BE2C (cell line): ENCODE results near the gene SLC22A14. TPM values are rescaled to one million over a fixed set of nuclear protein-coding genes. Genes with fewer than 3 reads are reported as not detected.
"Not testable (repeated sequence)": the region's sequence is repeated elsewhere in the genome, so short reads cannot be mapped to it uniquely, and the experiment has no call there.

Experiments
- DNase-seq: peaks from one replicate; pipeline ENCODE4 v3.0.0-alpha.2; 2020
- H3K27me3 ChIP-seq: fragments of 250-450 bp; sonication (Bioruptor Pico); 2 replicates; pipeline ENCODE4 v1.5.1; 2020; ENCODE audit warnings: mild to moderate bottlenecking
- H3K36me3 ChIP-seq: fragments of 250-450 bp; sonication (Bioruptor Pico); 2 replicates; pipeline ENCODE4 v1.5.1; 2020; ENCODE audit warnings: mild to moderate bottlenecking
- H3K4me1 ChIP-seq: fragments of 250-450 bp; sonication (Bioruptor Pico); 2 replicates; pipeline ENCODE4 v1.5.1; 2020
- H3K4me3 ChIP-seq: 2 replicates; pipeline ENCODE4 v1.5.1; 2011; ENCODE audit warnings: low read depth, low read length
- H3K9me3 ChIP-seq: fragments of 250-450 bp; sonication (Bioruptor Pico); 2 replicates; pipeline ENCODE4 v1.5.1; 2020
- polyA plus RNA-seq: library from polyadenylated mRNA; unstranded; fragments of >200 nt; gene quantifications from one replicate; pipeline ENCODE4 v1.2.1, GENCODE V29; 2012; ENCODE audit warnings: low read depth, missing spikeins; ENCODE audit not compliant: insufficient read length, insufficient read depth
- TF ChIP-seq, protein P1 (sequence below): IDR thresholded peaks from 2 replicates; pipeline ENCODE4 v1.5.1; 2012; ENCODE audit warnings: mild to moderate bottlenecking, low read depth, low read length

Gene SLC22A14
- not detected for polyA plus RNA-seq

DNA sequence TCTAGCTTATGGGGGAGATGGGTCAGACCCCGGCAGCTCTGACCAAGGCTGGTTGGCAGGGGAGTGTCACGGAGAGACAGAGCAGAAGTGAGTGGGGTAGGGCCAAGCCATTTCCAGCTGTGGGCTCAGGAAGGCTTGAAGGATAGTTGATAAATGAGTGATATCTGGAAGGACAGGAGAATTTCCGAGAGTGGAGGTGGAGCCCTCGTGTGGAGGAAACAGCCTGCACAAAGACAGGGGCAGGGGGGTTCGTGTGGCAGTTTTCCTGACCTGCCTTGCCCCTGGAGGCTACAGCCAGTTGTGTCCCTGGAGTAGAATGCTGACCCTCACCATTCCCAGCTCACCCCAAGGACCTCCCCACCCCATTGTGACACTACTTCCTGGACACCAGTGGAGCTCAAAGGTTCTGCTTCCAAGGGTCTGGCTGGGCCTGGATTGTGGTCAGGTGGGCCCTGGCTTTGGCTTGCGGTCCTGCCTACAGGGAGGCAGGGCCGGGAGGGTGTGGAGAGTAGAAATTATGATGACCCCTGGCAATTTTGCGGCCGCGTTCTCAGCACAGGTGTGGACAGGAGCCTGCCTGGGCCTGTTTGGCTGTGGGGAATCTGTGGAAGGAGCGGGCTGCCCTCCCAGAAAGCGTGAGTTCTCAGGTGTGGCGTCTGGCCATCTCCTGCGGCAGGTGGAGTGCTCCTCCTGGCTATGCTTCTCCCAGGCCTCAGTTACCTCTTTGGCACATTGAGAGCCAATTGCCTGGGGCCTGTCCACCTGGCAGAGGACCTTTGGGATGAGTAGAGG lies at the start of gene SLC22A14:
Gene SLC22A14 (plus strand): TSS at position 400 of the 792 bp plus-strand sequence. CDS start 23,733 bp downstream, outside the sequence.
- DNase-seq = no peak
- no peak within 1 kb of the TSS for H3K4me3 ChIP-seq
- TF ChIP-seq, protein P1, sequence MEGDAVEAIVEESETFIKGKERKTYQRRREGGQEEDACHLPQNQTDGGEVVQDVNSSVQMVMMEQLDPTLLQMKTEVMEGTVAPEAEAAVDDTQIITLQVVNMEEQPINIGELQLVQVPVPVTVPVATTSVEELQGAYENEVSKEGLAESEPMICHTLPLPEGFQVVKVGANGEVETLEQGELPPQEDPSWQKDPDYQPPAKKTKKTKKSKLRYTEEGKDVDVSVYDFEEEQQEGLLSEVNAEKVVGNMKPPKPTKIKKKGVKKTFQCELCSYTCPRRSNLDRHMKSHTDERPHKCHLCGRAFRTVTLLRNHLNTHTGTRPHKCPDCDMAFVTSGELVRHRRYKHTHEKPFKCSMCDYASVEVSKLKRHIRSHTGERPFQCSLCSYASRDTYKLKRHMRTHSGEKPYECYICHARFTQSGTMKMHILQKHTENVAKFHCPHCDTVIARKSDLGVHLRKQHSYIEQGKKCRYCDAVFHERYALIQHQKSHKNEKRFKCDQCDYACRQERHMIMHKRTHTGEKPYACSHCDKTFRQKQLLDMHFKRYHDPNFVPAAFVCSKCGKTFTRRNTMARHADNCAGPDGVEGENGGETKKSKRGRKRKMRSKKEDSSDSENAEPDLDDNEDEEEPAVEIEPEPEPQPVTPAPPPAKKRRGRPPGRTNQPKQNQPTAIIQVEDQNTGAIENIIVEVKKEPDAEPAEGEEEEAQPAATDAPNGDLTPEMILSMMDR = 0 out of 2 replicates have a peak, but pooled peaks have one; percentile 11
- no peaks in the 10 kb centered on the region for H3K9me3 ChIP-seq
- no peaks in the 10 kb centered on the region for H3K36me3 ChIP-seq
- H3K4me1 ChIP-seq = no peaks in the 10 kb centered on the region
- H3K27me3 ChIP-seq = no peaks in the 10 kb centered on the region

- Histone ChIP-seq H3K4me1 (no peaks in the 10 kb centered on the region), H3K4me3 (no peak overlapping the region), H3K36me3 (no peaks in the 10 kb centered on the region), H3K27me3 (no peaks in the 10 kb centered on the region), H3K9me3 (no peaks in the 10 kb centered on the region)
- DNase-seq = no peak
- TF ChIP-seq, protein P1 = no peak
Measured at GRCh38 chr3:38232701-38233100, 49.4 kb upstream of the SLC22A14 start.

DNA sequence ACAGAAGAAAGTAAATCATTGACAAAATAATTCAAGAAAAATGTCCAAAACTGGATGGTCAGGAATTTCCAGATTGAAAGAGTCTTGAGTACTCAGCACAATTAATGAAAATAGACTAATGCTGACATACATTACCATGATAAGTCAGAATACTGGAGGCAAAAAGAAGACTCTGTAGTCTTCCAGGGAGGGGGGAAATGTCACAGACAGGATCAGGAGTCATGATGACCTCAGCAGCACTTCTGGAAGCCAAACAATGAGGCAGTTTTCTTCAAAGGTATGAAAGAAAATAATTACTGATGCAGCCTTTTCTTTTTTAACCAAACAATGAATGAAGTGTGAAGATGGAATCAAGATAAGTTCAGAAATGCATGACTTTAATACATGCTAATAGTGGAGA lies 46.6 kb upstream of the SLC22A14 start:
- DNase-seq = no peak

DNA sequence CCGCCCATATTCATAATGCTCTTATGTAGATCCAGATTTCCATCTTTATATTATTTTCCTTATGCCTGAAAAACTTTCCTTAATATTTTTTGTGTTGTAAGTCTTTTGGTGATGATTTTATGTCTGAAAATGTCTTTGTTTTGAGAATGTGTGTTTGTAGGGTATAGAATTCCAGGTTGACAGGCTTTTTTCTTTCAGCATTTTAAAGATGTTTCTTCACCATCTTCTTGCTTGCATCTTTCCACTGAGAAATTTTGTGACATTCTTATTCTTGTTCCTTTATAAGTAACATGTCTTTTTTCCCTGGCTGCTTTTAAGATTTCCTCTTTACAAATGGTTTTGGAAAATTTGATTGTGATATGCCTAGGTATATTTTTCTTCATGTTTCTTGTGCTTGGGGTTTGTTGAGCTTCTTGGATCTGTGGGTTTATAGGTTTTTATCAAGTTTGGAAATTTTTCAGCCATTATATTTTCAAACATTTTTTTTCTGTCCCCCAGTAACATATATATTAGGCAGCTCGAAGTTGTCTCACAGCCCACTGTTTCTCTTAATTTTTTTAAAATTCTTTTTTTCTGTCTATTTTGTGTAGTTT lies 43.6 kb upstream of the SLC22A14 start:
- TF ChIP-seq, protein P1 = no peak
- Histone ChIP-seq H3K4me3 (no peak overlapping the region), H3K9me3 (no peaks in the 10 kb centered on the region), H3K27me3 (no peaks in the 10 kb centered on the region), H3K4me1 (no peaks in the 10 kb centered on the region), H3K36me3 (no peaks in the 10 kb centered on the region)
- DNase-seq = no peak

More for the DNA sequence above, 46.6 kb upstream of the SLC22A14 start:
- H3K36me3 ChIP-seq = no peaks in the 10 kb centered on the region
- no peaks in the 10 kb centered on the region for H3K9me3 ChIP-seq
- no peak overlapping the region for H3K4me3 ChIP-seq
- TF ChIP-seq, protein P1 = no peak
- H3K4me1 ChIP-seq = no peaks in the 10 kb centered on the region
- H3K27me3 ChIP-seq = no peaks in the 10 kb centered on the region

DNA sequence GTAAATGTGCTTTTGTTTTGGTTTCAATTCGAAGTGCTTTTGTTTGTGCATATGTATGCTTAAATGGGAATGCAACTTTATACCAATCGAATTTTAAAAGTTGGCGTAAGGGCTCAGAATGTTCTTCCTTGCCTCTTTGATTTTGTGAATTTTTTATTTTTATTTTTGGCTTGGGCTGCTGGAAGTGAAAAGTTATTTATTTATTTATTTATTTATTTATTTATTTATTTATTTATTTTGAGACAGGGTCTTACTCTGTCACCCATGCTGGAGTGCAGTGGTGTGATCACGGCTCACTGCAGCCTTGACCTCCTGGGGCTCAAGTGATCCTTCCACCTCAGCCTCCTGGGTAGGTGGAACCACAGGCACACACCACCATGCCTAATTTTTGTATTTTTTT lies 39.3 kb upstream of the SLC22A14 start:
- not testable (repeated sequence) for DNase-seq, H3K4me3 ChIP-seq, H3K9me3 ChIP-seq, H3K36me3 ChIP-seq, H3K4me1 ChIP-seq, H3K27me3 ChIP-seq

DNA sequence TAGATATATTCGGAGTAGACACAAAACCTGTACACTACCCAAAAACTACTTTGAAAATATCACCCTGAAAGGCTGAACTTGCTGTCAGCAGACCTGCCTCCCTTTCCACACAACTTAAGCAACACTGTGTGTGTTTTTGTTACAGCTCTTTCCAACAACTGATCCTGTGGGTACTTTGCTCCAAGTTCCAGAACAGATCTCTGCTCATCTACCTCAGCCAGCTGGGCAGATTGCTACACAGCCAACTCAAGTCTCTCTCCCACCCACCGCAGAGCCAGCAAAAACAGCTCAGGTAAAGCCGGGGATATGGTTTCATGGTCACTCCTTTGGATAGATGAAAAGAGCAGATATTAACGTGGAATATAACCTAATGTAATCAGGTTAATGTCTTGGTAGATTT lies 36.2 kb upstream of the SLC22A14 start:
- H3K36me3 ChIP-seq = no peaks in the 10 kb centered on the region; the same call in 1 of the 2 replicates
- DNase-seq = no peak
- TF ChIP-seq, protein P1 = no peak

More for the DNA sequence above, 36.2 kb upstream of the SLC22A14 start:
- Histone ChIP-seq H3K4me1 (no peaks in the 10 kb centered on the region), H3K27me3 (no peaks in the 10 kb centered on the region), H3K4me3 (no peak overlapping the region), H3K9me3 (no peaks in the 10 kb centered on the region)
